Left ventricle myocardium inferior (tissue), 1 donor: ENCODE results near the gene PTPRQ. TPM values are rescaled to one million over a fixed set of nuclear protein-coding genes. Genes with fewer than 3 reads are reported as not detected.
A peak's percentile ranks its signal among the peaks of the same experiment; 100 is the strongest.

Experiments used
- DNase-seq: peaks from one replicate; pipeline ENCODE4 v3.0.0-alpha.2; 2020
- H3K27ac ChIP-seq: fragments of 200-600 bp; replicated peaks from 2 replicates; pipeline ENCODE4 v1.8.0; 2021
- H3K27me3 ChIP-seq: fragments of 200-600 bp; 2 replicates; pipeline ENCODE4 v1.8.0; 2021; ENCODE audit warnings: low read depth
- H3K36me3 ChIP-seq: fragments of 200-600 bp; 2 replicates; pipeline ENCODE4 v1.8.0; 2021
- H3K4me1 ChIP-seq: fragments of 200-600 bp; 2 replicates; pipeline ENCODE4 v1.8.0; 2021
- H3K4me3 ChIP-seq: fragments of 200-600 bp; 2 replicates; pipeline ENCODE4 v1.8.0; 2021; ENCODE audit warnings: mild to moderate bottlenecking, moderate library complexity
- H3K9me3 ChIP-seq: fragments of 200-600 bp; replicated peaks from 2 replicates; pipeline ENCODE4 v1.8.0; 2021
- intact Hi-C: fragments of 100-400 bp; cut with micrococcal nuclease; formaldehyde crosslinking; loops from one replicate; pipeline ENCODE4 v1.11.0; 2022
- total RNA-seq: library from RNA; stranded (reverse); fragmentation: NEBNext Ultra II Directional; extraction: Animal tissue kit (Norgen Biotek cat#: 25700); gene quantifications from one replicate; pipeline ENCODE4 v1.2.1, GENCODE V29; 2021
- TF ChIP-seq, protein P1 (sequence below): fragments of 200-600 bp; IDR thresholded peaks from 2 replicates; pipeline ENCODE4 v1.8.0; 2021; ENCODE audit warnings: antibody characterized with exemption, mild to moderate bottlenecking, borderline replicate concordance
- donor health status: DM: no; HTN: yes; CAD: no; lungs with severe emphysema.

The PTPRQ gene
- total RNA-seq, 1 donor from 2014 or later = 0.27 TPM

- Histone ChIP-seq H3K4me1 (no peaks in the 10 kb centered on the region), H3K36me3 (no peaks in the 10 kb centered on the region), H3K4me3 (no peak overlapping the region), H3K27me3 (no peaks in the 10 kb centered on the region), H3K27ac (no peak overlapping the region), H3K9me3 (no peaks in the 10 kb centered on the region)
- no peak for DNase-seq
- intact Hi-C loops = loop anchor here (10.0 kb wide), 1 partner anchor 182 kb away; no protein-coding TSS in a partner anchor
- TF ChIP-seq, protein P1, sequence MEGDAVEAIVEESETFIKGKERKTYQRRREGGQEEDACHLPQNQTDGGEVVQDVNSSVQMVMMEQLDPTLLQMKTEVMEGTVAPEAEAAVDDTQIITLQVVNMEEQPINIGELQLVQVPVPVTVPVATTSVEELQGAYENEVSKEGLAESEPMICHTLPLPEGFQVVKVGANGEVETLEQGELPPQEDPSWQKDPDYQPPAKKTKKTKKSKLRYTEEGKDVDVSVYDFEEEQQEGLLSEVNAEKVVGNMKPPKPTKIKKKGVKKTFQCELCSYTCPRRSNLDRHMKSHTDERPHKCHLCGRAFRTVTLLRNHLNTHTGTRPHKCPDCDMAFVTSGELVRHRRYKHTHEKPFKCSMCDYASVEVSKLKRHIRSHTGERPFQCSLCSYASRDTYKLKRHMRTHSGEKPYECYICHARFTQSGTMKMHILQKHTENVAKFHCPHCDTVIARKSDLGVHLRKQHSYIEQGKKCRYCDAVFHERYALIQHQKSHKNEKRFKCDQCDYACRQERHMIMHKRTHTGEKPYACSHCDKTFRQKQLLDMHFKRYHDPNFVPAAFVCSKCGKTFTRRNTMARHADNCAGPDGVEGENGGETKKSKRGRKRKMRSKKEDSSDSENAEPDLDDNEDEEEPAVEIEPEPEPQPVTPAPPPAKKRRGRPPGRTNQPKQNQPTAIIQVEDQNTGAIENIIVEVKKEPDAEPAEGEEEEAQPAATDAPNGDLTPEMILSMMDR = no peak
Measured at GRCh38 chr12:80596509-80596908, 152.5 kb downstream of the PTPRQ start.

- no peaks in the 10 kb centered on the region for H3K36me3 ChIP-seq
- no peaks in the 10 kb centered on the region for H3K9me3 ChIP-seq
- H3K27me3 ChIP-seq = no peaks in the 10 kb centered on the region
- TF ChIP-seq, protein P1 = peak; percentile 45
- intact Hi-C loops = loop anchor here (10.0 kb wide), 1 partner anchor 183 kb away; no protein-coding TSS in a partner anchor
- H3K4me1 ChIP-seq = no peaks in the 10 kb centered on the region
- no peak overlapping the region for H3K4me3 ChIP-seq
- H3K27ac ChIP-seq = no peak overlapping the region
- DNase-seq = no peak
Measured at GRCh38 chr12:80598004-80598606, 154.1 kb downstream of the PTPRQ start.

DNA sequence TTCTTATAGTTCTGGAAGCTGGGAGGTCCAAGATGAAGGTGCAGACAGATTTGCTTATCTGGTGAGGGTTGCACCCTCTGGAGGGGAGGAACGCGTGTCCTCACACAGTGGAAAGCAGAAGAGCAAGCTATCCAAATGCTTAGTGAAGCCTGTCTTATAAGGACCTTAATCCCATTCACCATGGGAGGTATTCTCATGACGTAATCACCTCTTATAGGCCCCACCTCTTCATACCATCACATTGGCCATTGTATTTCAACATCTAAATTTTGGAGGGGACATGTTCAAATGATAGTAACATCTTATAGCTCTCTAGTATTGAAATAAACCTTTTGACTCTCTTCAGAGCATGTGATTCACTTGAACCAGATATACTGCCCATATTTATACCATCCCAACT, 158.4 kb downstream of the PTPRQ start:
- no peak overlapping the region for H3K27ac ChIP-seq
- no peaks in the 10 kb centered on the region for H3K27me3 ChIP-seq
- no peak overlapping the region for H3K4me3 ChIP-seq
- no peaks in the 10 kb centered on the region for H3K36me3 ChIP-seq
- no peaks in the 10 kb centered on the region for H3K4me1 ChIP-seq
- H3K9me3 ChIP-seq = no peaks in the 10 kb centered on the region
- intact Hi-C loops = no loop called here
- TF ChIP-seq, protein P1 = no peak
- no peak for DNase-seq

DNA sequence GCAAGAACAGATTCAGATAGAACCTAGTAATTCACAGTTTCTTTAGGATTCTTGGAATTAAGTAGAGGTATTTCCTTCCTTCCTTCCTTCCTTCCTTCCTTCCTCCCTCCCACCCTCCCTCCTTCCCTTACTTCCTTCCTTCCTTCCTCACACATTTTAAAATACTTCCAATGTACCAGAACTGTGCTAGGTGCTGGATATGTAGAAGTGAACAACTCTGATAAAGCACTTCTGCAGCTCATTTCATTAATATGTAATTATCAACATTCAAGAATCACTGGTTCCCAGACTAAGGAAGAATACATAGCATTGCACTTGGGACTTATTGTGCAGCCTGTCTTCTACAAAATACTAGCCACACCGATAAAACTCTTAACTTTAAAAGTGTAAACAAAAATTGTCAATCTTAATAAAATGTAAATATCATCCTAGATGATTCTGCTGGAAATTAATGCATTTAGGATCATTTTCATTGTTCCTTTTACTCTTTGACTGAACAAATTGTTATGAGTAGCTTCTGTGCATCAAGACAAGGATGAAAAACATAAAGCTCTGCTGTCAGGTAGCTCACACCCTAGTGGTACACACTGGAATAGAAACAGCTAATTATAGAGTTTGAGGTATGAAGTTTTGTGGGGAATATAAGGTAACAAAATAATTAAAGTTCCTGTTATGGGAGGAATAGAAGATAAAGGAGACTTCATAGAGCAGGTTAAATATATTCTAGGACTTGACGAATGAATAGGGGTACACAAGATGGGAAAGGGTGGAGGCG, 163.5 kb downstream of the PTPRQ start:
- intact Hi-C loops = no loop called here
- Histone ChIP-seq H3K27ac (no peak overlapping the region), H3K9me3 (no peaks in the 10 kb centered on the region), H3K27me3 (no peaks in the 10 kb centered on the region), H3K4me1 (no peaks in the 10 kb centered on the region), H3K4me3 (no peak overlapping the region), H3K36me3 (no peaks in the 10 kb centered on the region)
- TF ChIP-seq, protein P1 = peak; percentile 14
- DNase-seq = no peak

DNA sequence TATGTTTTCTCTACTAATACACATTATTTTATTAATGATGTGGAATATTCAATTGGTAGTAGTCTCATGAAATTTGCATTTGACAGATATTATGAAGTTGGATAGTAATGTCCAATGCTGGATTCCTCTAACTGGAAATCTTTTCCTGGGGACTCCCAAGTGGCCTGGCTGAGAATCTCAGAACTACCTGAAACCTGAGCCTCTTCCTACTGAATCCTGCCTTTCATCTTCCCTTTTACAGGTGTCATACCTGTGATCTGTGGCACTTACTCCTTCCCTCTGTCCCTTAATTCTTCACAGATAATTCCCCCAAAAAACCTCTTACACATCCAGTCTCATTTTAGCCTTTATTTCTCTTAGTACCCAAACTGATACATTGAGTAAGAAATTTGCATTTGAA, 173.7 kb downstream of the PTPRQ start:
- Histone ChIP-seq H3K9me3 (no peaks in the 10 kb centered on the region), H3K4me1 (no peaks in the 10 kb centered on the region), H3K27me3 (no peaks in the 10 kb centered on the region), H3K36me3 (no peaks in the 10 kb centered on the region), H3K27ac (no peak overlapping the region), H3K4me3 (no peak overlapping the region)
- no peak for DNase-seq
- intact Hi-C loops = no loop called here
- TF ChIP-seq, protein P1 = no peak
